SJSA1 (cell line): ENCODE measurements around the gene FOLR2. TPM values are rescaled to one million over a fixed set of nuclear protein-coding genes. Genes with fewer than 3 reads are reported as not detected.

ENCODE experiments used
- DNase-seq, 2 experiments: peaks; one replicate each; pipeline ENCODE4 v3.0.0-alpha.2; 2015 to 2020; ENCODE audit warnings: low spot score in 2 of 2, low read depth in 1 of 2
- H3K27ac ChIP-seq: fragments of 250-450 bp; sonication (Bioruptor Pico); 2 replicates; pipeline ENCODE4 v1.5.1; 2020; ENCODE audit warnings: mild to moderate bottlenecking, moderate library complexity
- H3K27me3 ChIP-seq: fragments of 250-450 bp; sonication (Bioruptor Pico); replicated peaks from 2 replicates; pipeline ENCODE4 v1.5.1; 2020; ENCODE audit warnings: mild to moderate bottlenecking, moderate library complexity
- H3K36me3 ChIP-seq: fragments of 250-450 bp; sonication (Bioruptor Pico); 2 replicates; pipeline ENCODE4 v1.5.1; 2020; ENCODE audit warnings: mild to moderate bottlenecking
- H3K4me1 ChIP-seq: fragments of 250-450 bp; sonication (Bioruptor Pico); replicated peaks from 2 replicates; pipeline ENCODE4 v1.6.1; 2021; ENCODE audit warnings: mild to moderate bottlenecking
- H3K4me3 ChIP-seq: fragments of 250-450 bp; sonication (Bioruptor Pico); 2 replicates; pipeline ENCODE4 v1.5.1; 2020; ENCODE audit warnings: mild to moderate bottlenecking
- H3K9me3 ChIP-seq: fragments of 250-450 bp; sonication (Bioruptor Pico); replicated peaks from 2 replicates; pipeline ENCODE4 v1.5.1; 2020; ENCODE audit warnings: mild to moderate bottlenecking
- total RNA-seq: library from RNA; depleted of rRNA; stranded (reverse); fragments of >200 nt; shearing (Covaris generic); gene quantifications from 2 replicates; pipeline ENCODE4 v1.2.3, GENCODE V29; 2014

The FOLR2 gene
- total RNA-seq, 1 experiment from 2014 or later, result not detected

DNA sequence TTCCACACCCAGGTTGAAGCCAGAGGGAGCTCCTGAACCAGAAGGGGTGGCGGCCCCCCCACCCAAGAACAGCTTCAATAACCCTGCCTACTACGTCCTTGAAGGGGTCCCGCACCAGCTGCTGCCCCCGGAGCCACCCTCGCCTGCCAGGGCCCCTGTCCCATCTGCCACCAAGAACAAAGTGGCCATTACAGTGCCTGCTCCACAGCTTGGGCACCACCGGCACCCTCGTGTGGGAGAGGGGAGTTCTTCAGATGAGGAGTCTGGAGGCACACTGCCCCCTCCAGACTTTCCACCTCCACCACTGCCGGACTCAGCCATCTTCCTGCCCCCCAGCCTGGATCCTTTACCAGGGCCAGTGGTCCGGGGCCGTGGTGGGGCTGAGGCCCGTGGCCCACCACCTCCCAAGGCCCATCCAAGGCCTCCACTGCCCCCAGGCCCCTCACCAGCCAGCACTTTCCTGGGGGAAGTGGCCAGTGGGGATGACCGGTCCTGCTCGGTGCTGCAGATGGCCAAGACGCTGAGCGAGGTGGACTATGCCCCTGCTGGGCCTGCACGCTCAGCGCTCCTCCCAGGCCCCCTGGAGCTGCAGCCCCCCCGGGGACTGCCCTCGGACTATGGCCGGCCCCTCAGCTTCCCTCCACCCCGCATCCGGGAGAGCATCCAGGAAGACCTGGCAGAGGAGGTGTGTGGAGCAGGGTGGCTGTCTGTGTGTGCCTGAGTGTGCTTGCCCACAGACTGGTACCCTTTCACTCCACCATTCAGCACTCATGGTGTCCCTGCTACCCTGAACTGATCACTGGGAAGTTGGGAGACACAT is 20.7 kb downstream of the FOLR2 start:
- H3K4me3 ChIP-seq, result no peak overlapping the region
- no peaks in the 10 kb centered on the region for H3K27me3 ChIP-seq
- H3K27ac ChIP-seq, result no peak overlapping the region
- no peak for DNase-seq
- H3K9me3 ChIP-seq, result no peaks in the 10 kb centered on the region
- peaks cover 8% of the 10 kb centered on the region for H3K4me1 ChIP-seq
- peaks cover 20% of the 10 kb centered on the region for H3K36me3 ChIP-seq

- H3K27ac ChIP-seq, result no peak overlapping the region
- no peak for DNase-seq
- no peak overlapping the region for H3K4me3 ChIP-seq
- no peaks in the 10 kb centered on the region for H3K27me3 ChIP-seq
- H3K9me3 ChIP-seq, result no peaks in the 10 kb centered on the region
- H3K36me3 ChIP-seq, result peaks cover 19% of the 10 kb centered on the region
- peaks cover 8% of the 10 kb centered on the region for H3K4me1 ChIP-seq
Measured at GRCh38 chr11:72238040-72238450, 21.5 kb downstream of the FOLR2 start.

GRCh38 chr11:72238492-72239312 is 22.1 kb downstream of the FOLR2 start:
- Histone ChIP-seq H3K9me3 (no peaks in the 10 kb centered on the region), H3K4me3 (no peak overlapping the region), H3K27ac (no peak overlapping the region), H3K36me3 (peaks cover 16% of the 10 kb centered on the region), H3K4me1 (peaks cover 8% of the 10 kb centered on the region), H3K27me3 (no peaks in the 10 kb centered on the region)
- no peak for DNase-seq

GRCh38 chr11:72239313-72239848 is 22.8 kb downstream of the FOLR2 start:
- peaks cover 8% of the 10 kb centered on the region for H3K4me1 ChIP-seq
- no peak overlapping the region for H3K27ac ChIP-seq
- peaks cover 16% of the 10 kb centered on the region for H3K36me3 ChIP-seq
- peak; percentile 12 to 61 for DNase-seq
- H3K4me3 ChIP-seq, result peak overlapping the region; percentile 27
- no peaks in the 10 kb centered on the region for H3K27me3 ChIP-seq
- H3K9me3 ChIP-seq, result no peaks in the 10 kb centered on the region

- H3K36me3 ChIP-seq, result peaks cover 16% of the 10 kb centered on the region
- H3K4me3 ChIP-seq, result peak overlapping the region; percentile 27
- no peak for DNase-seq
- no peaks in the 10 kb centered on the region for H3K27me3 ChIP-seq
- H3K4me1 ChIP-seq, result peaks cover 8% of the 10 kb centered on the region
- H3K27ac ChIP-seq, result no peak overlapping the region
- H3K9me3 ChIP-seq, result no peaks in the 10 kb centered on the region
Measured at GRCh38 chr11:72239849-72240460, 23.4 kb downstream of the FOLR2 start.

GRCh38 chr11:72240461-72241290 is 24.1 kb downstream of the FOLR2 start:
- no peak overlapping the region for H3K4me3 ChIP-seq
- H3K9me3 ChIP-seq, result no peaks in the 10 kb centered on the region
- H3K27me3 ChIP-seq, result no peaks in the 10 kb centered on the region
- no peak overlapping the region for H3K27ac ChIP-seq
- DNase-seq, result no peak
- H3K4me1 ChIP-seq, result peaks cover 8% of the 10 kb centered on the region
- H3K36me3 ChIP-seq, result peaks cover 16% of the 10 kb centered on the region

DNA sequence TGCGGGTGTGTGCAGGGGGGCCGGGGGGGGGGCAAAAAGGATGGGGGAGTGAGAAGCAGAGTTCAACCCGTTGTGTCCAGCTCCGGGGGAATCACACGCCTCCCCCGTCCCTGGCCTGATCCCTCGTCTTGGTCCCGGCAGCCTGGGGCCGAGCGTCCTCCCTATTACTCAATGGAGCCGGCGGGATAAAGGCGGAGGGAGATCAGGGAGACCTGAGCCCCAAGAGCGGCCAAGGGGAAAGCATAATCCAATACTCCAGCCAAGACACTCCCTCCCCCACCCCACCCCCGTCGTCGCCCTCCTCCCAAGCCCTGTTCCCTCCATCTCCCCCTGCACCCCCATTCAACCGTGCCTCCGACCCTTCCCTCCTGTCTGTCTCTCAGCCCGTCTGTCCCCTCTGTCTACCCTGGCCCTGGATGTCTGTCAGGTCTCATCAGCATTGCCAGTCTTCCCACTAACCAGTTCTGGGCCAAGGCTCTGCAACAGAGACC is 24.7 kb downstream of the FOLR2 start:
- Histone ChIP-seq H3K36me3 (peaks cover 16% of the 10 kb centered on the region), H3K27ac (no peak overlapping the region), H3K4me1 (peaks cover 8% of the 10 kb centered on the region), H3K27me3 (no peaks in the 10 kb centered on the region), H3K9me3 (no peaks in the 10 kb centered on the region), H3K4me3 (no peak overlapping the region)
- DNase-seq, result no peak

DNA sequence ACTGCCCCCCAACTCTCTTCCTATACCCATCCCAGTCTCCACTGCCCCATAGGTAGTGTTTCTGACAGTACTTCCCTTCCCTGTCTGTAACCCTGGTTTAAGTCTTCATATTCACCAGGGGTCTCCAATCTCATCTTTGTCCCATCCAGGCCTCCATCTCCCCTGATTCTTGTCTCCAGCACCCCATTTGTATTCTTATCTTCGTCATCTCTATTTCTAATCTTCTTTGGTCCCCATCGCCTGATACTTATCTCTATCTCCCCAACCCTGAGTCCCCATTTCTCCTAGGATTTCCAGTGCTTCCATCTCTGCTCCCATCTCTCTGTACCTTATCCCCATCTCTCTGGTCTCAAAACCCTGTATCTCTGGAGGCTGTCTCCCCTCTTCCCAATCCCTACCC is 25.5 kb downstream of the FOLR2 start:
- Histone ChIP-seq H3K27ac (no peak overlapping the region), H3K27me3 (no peaks in the 10 kb centered on the region), H3K4me3 (no peak overlapping the region), H3K4me1 (peaks cover 8% of the 10 kb centered on the region), H3K36me3 (peaks cover 12% of the 10 kb centered on the region), H3K9me3 (no peaks in the 10 kb centered on the region)
- no peak for DNase-seq

DNA sequence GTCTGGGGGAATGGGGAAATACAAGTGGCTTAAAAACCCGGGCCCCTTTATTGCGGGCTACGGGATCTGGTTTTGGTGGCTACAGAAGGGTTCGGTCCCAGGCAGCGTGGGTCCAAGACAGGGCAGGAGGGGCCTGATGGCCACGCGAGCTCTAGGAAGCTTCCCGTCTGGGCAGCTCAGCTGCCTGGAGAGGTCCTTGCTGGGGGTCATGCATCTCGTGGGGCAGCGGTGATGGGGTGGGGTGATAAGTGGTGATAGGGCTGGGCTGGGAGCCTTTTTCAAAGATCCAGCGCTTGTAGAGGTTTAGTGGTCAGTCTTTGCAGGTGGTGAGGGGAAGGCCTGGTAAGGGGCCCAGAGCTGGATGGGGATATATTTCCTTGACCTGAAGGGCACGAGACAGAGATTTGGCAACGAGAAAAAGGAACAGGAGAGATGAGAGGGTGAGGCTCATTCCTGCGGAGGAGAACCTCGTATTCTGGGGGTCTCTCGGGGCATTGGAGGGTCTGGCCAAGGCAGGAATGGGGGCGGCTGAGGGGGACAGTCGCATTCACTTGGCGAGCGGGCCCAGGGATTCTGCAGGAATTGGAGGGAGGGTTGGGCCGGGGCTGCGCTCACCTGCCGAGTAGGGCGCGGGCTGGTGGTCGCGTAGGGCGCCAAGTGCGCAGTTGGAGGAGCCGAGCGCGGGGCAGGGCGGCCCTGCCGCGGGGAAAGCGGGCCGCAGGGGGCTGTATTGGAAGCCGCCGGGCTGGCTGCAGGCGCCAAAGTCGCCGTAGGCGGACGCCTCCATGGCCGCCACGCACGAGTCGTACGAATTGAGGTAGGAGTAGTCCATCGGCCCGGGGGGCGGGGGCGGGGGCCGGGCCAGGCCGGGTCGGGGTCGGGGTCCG is 26.8 kb downstream of the FOLR2 start:
- H3K36me3 ChIP-seq, result peaks cover under 1% of the 10 kb centered on the region
- H3K9me3 ChIP-seq, result no peaks in the 10 kb centered on the region
- no peak overlapping the region for H3K27ac ChIP-seq
- H3K4me3 ChIP-seq, result no peak overlapping the region
- no peaks in the 10 kb centered on the region for H3K27me3 ChIP-seq
- H3K4me1 ChIP-seq, result peaks cover 8% of the 10 kb centered on the region
- no peak for DNase-seq

- Histone ChIP-seq H3K9me3 (no peaks in the 10 kb centered on the region), H3K4me3 (no peak within 1 kb of the TSS), H3K27me3 (no peaks in the 10 kb centered on the region), H3K36me3 (no peaks in the 10 kb centered on the region), H3K4me1 (peaks cover 8% of the 10 kb centered on the region), H3K27ac (no peak within 1 kb of the TSS)
- DNase-seq, result no peak
Measured at GRCh38 chr11:72244060-72244360, 27.4 kb downstream of the FOLR2 start, which contains the start of gene PHOX2A. TSS of gene PHOX2A (minus strand) at chr11:72244176. CDS start at chr11:72244004, 172 bp downstream.

GRCh38 chr11:72244361-72245262 is 28.0 kb downstream of the FOLR2 start:
- Histone ChIP-seq H3K4me3 (no peak overlapping the region), H3K4me1 (peaks cover 6% of the 10 kb centered on the region), H3K9me3 (no peaks in the 10 kb centered on the region), H3K27me3 (no peaks in the 10 kb centered on the region), H3K36me3 (no peaks in the 10 kb centered on the region), H3K27ac (no peak overlapping the region)
- no peak for DNase-seq
